Caco-2 (cell line): ENCODE data around the gene UNC5A. TPM values are rescaled to one million over a fixed set of nuclear protein-coding genes. Genes with fewer than 3 reads are reported as not detected.

ENCODE experiments used
- BruUV-seq: library from RNA; stranded (reverse); fragments of 400-500 nt; replicated peaks from 2 replicates; lab custom pipeline; 2021; lab: Mats Ljungman, UMichigan
- CTCF ChIA-PET: fragments of 300-600 bp; sonication (Branson Sonifier 250); formaldehyde crosslinking; loops from one replicate; lab custom pipeline; 2022; ENCODE audit warnings: antibody characterized with exemption; lab: Charles Lee
- POLR2A ChIA-PET: fragments of 300-600 bp; sonication (Branson Sonifier 250); formaldehyde crosslinking; loops from one replicate; lab custom pipeline; 2022; ENCODE audit warnings: antibody characterized with exemption; lab: Charles Lee
- DNase-seq, 2 experiments: peaks; one replicate each; pipeline versions ENCODE4 v3.0.0 to v3.0.0-alpha.2; 2020 to 2022
- H3K27me3 ChIP-seq: replicated peaks from 2 replicates; pipeline ENCODE4 v1.6.0; 2011; ENCODE audit warnings: low read length; ENCODE audit not compliant: control insufficient read depth, insufficient read depth
- H3K36me3 ChIP-seq: 2 replicates; pipeline ENCODE4 v1.5.1; 2011; ENCODE audit warnings: low read length; ENCODE audit not compliant: control insufficient read depth, insufficient read depth
- H3K4me1 ChIP-seq: fragments of 250-450 bp; sonication (Bioruptor Pico); 2 replicates; pipeline ENCODE4 v1.5.1; 2020; ENCODE audit warnings: mild to moderate bottlenecking
- H3K4me3 ChIP-seq: 2 replicates; pipeline ENCODE4 v1.5.1; 2011; ENCODE audit warnings: low read depth, mild to moderate bottlenecking, control low read depth, low read length
- H3K9me3 ChIP-seq: fragments of 250-450 bp; sonication (Bioruptor Pico); 2 replicates; pipeline ENCODE4 v1.5.1; 2020; ENCODE audit warnings: mild to moderate bottlenecking, moderate library complexity
- H3K27ac Mint-ChIP-seq: one replicate; pipeline ENCODE4 v1.8.0; 2022; ENCODE audit warnings: mixed read lengths; ENCODE audit not compliant: unreplicated experiment
- H3K27me3 Mint-ChIP-seq: one replicate; pipeline ENCODE4 v1.8.0; 2022; ENCODE audit warnings: mixed read lengths; ENCODE audit not compliant: insufficient read depth, unreplicated experiment
- H3K36me3 Mint-ChIP-seq: one replicate; pipeline ENCODE4 v1.8.0; 2022; ENCODE audit warnings: mild to moderate bottlenecking, mixed read lengths; ENCODE audit not compliant: insufficient read depth, unreplicated experiment
- H3K4me1 Mint-ChIP-seq: one replicate; pipeline ENCODE4 v1.8.0; 2022; ENCODE audit warnings: low read depth, mixed read lengths; ENCODE audit not compliant: unreplicated experiment
- H3K4me3 Mint-ChIP-seq: one replicate; pipeline ENCODE4 v1.8.0; 2022; ENCODE audit warnings: mild to moderate bottlenecking, moderate library complexity, mixed read lengths; ENCODE audit not compliant: unreplicated experiment
- H3K9me3 Mint-ChIP-seq: one replicate; pipeline ENCODE4 v1.8.0; 2022; ENCODE audit warnings: mixed read lengths; ENCODE audit not compliant: unreplicated experiment
- intact Hi-C: fragments of 100-400 bp; cut with micrococcal nuclease; formaldehyde crosslinking; loops from one replicate; pipeline ENCODE4 v1.10.0; 2022; ENCODE audit not compliant: unreplicated experiment
- total RNA-seq: library from RNA; stranded (reverse); gene quantifications from 2 replicates; pipeline ENCODE4 v1.2.3, GENCODE V29; 2022
- TF ChIP-seq, protein P1 (sequence below), 2 experiments: fragments of 200-600 bp in 1 of 2; IDR thresholded peaks; 1 replicate in 1 of 2; 2 replicates in 1 of 2; pipeline versions ENCODE4 v1.5.1 to v1.8.0; 2011 to 2022; ENCODE audit warnings: antibody characterized with exemption in 1 of 2, control low read depth in 1 of 2, inconsistent platforms in 1 of 2, low read depth in 1 of 2, low read length in 1 of 2, mild to moderate bottlenecking in 1 of 2, moderate library complexity in 1 of 2; ENCODE audit not compliant: insufficient read depth in 1 of 2, severe bottlenecking in 1 of 2, unreplicated experiment in 1 of 2

The UNC5A gene
- total RNA-seq, 1 experiment from 2014 or later, result not detected

DNA sequence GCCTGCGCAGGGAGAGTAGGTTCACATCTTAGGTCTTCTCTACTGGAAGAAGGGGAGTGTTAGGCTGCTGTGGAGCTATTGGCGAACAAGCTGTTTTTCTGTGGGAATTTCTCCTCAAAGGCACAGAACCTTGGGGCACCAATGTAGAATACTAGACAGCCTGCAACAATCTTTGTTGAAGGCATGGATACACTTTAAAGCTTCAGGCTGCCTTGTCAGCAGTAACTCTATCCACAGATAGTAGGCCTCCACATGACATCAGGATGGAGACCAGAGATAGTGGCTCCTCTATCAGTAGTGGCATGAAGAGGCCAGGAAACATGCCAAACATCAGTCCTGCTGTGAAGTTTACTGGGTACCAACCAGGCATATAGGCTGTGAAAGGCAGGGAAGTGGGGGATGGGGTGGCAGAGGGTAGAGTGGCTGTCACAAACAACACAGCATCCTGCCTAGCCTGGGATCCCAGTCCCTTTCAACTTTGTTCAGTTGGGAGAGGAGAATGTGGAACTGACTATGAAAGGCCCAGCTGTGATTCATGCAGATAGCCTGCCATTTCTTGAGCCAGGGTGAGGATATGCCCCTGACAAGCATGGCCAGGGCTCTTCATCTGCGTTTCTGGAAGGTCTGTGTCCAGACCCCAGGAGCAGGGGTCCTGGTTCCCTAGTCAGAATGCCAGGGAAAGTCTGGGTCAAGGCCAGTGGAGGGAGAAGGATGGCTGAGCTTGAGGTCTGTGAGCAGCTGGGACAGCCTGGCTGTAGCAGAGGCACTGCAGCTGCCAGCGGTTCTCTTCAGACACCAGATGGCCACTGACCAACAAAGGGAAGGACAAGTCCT is 89.8 kb downstream of the UNC5A start:
- Histone ChIP-seq H3K9me3 (no peaks in the 10 kb centered on the region), H3K27me3 (no peaks in the 10 kb centered on the region), H3K4me3 (no peak overlapping the region), H3K36me3 (peaks cover 7% of the 10 kb centered on the region), H3K4me1 (no peaks in the 10 kb centered on the region)
- Mint-ChIP-seq H3K27ac (no peak overlapping the region), H3K4me1 (no peaks in the 10 kb centered on the region), H3K36me3 (peaks cover 47% of the 10 kb centered on the region), H3K4me3 (no peak overlapping the region), H3K9me3 (no peaks in the 10 kb centered on the region), H3K27me3 (no peaks in the 10 kb centered on the region)
- CTCF ChIA-PET, result interaction anchor here (0.8 to 0.9 kb wide), 2 partner anchors 187 to 239 kb away, joined by 3 to 4 read pairs; no protein-coding TSS in a partner anchor
- no TSS peak for BruUV-seq
- intact Hi-C loops, result no loop called here
- DNase-seq, result no peak
- POLR2A ChIA-PET, result no interaction called here
- TF ChIP-seq, protein P1, sequence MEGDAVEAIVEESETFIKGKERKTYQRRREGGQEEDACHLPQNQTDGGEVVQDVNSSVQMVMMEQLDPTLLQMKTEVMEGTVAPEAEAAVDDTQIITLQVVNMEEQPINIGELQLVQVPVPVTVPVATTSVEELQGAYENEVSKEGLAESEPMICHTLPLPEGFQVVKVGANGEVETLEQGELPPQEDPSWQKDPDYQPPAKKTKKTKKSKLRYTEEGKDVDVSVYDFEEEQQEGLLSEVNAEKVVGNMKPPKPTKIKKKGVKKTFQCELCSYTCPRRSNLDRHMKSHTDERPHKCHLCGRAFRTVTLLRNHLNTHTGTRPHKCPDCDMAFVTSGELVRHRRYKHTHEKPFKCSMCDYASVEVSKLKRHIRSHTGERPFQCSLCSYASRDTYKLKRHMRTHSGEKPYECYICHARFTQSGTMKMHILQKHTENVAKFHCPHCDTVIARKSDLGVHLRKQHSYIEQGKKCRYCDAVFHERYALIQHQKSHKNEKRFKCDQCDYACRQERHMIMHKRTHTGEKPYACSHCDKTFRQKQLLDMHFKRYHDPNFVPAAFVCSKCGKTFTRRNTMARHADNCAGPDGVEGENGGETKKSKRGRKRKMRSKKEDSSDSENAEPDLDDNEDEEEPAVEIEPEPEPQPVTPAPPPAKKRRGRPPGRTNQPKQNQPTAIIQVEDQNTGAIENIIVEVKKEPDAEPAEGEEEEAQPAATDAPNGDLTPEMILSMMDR (IDR thresholded peaks at IDR 0.05; ENCODE audit: insufficient read depth in 1 of 2, low read depth in 1 of 2, low read length in 1 of 2, severe bottlenecking in 1 of 2, unreplicated experiment in 1 of 2), result no peak

DNA sequence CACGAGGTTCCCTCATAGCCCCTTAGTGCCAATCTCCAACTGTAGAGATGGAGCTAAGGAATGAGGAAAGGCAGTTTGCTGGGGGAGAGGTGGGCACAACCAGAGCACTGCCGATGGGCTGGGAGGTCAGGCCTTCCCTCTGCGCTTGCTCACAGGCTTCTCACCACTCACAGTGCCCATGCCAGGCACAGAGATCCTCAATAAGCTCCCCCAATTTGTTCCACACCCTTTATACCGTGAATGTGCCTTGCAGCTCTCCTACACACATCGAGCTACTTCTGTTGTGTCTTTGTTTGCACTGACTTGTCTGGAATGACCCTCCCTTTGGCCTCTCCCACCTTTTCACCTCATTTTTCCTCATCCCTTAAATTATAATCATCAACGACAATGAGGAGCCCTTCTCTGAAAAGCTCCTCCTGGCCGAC is 90.4 kb downstream of the UNC5A start:
- TF ChIP-seq, protein P1 (IDR thresholded peaks at IDR 0.05; ENCODE audit: insufficient read depth in 1 of 2, low read depth in 1 of 2, low read length in 1 of 2, severe bottlenecking in 1 of 2, unreplicated experiment in 1 of 2), result no peak
- H3K36me3 Mint-ChIP-seq, result peaks cover 53% of the 10 kb centered on the region
- no peaks in the 10 kb centered on the region for H3K9me3 ChIP-seq
- H3K27me3 Mint-ChIP-seq, result no peaks in the 10 kb centered on the region
- ChIA-PET POLR2A (no interaction called here), CTCF (interaction anchor here (0.8 kb wide), 1 partner anchor 240 kb away, joined by 4 read pairs; no protein-coding TSS in a partner anchor)
- H3K4me3 Mint-ChIP-seq, result no peak overlapping the region
- BruUV-seq, result no TSS peak
- no peak overlapping the region for H3K27ac Mint-ChIP-seq
- no peak for DNase-seq
- peaks cover 9% of the 10 kb centered on the region for H3K36me3 ChIP-seq
- no peaks in the 10 kb centered on the region for H3K4me1 Mint-ChIP-seq
- no peak overlapping the region for H3K4me3 ChIP-seq
- no peaks in the 10 kb centered on the region for H3K9me3 Mint-ChIP-seq
- no peaks in the 10 kb centered on the region for H3K27me3 ChIP-seq
- H3K4me1 ChIP-seq, result no peaks in the 10 kb centered on the region
- intact Hi-C loops, result no loop called here

DNA sequence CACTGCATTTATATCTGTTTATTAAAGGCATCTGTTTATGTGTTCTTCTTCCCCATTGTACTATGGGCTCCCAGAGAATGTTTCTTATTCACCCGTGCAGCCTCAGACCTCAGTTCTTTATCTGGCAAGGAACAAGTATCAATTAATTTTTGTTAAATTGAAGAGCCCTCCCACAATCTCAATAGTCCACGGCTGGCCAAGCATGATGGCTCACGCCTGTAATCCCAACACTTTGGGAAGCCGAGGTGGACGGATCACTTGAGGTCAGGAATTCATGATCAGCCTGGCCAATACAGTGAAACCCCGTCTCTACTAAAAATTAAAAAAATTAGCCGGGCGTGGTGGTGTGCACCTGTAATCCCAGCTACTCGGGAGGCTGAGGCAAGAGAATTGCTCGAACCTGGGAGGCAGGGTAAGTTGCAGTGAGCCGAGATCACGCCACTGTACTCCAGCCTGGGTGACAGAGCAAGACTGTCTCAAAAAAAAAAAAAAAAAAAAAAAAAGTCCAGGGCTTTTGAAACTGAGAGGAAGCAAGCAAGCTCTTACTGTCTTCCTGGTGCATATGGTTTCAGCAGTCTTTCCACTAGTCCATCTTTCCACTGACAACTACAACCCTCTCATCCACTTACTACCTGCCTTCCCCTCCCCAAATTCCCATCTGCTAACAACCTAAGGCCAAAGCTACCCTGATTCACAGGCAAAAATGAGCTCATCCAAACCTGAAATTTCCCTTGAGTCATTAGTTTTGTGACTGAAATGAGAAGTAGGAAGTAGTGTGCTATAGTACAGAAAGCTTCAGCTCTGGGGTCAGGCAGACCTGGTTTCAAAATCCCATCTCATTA is 91.1 kb downstream of the UNC5A start:
- TF ChIP-seq, protein P1 (IDR thresholded peaks at IDR 0.05; ENCODE audit: insufficient read depth in 1 of 2, low read depth in 1 of 2, low read length in 1 of 2, severe bottlenecking in 1 of 2, unreplicated experiment in 1 of 2), result no peak
- ChIA-PET CTCF (interaction anchor here (0.8 kb wide), 1 partner anchor 241 kb away, joined by 4 read pairs; no protein-coding TSS in a partner anchor), POLR2A (no interaction called here)
- Histone ChIP-seq H3K4me1 (no peaks in the 10 kb centered on the region), H3K4me3 (no peak overlapping the region), H3K9me3 (no peaks in the 10 kb centered on the region), H3K36me3 (peaks cover 9% of the 10 kb centered on the region), H3K27me3 (no peaks in the 10 kb centered on the region)
- no peak overlapping the region for H3K27ac Mint-ChIP-seq
- no peaks in the 10 kb centered on the region for H3K9me3 Mint-ChIP-seq
- H3K4me1 Mint-ChIP-seq, result no peaks in the 10 kb centered on the region
- no peaks in the 10 kb centered on the region for H3K27me3 Mint-ChIP-seq
- no peak for DNase-seq
- intact Hi-C loops, result no loop called here
- no TSS peak for BruUV-seq
- H3K36me3 Mint-ChIP-seq, result peaks cover 56% of the 10 kb centered on the region
- H3K4me3 Mint-ChIP-seq, result no peak overlapping the region
